A549 (cell line): ENCODE measurements around the gene ZNF805.
A peak's percentile ranks its signal among the peaks of the same experiment; 100 is the strongest.

ENCODE experiments used
- CTCF ChIP-seq: fragments of >200 bp; sonication (Bioruptor Twin); formaldehyde crosslinking; IDR thresholded peaks from 3 replicates; pipeline ENCODE4 v1.5.1; 2016
- E2F6 ChIP-seq: IDR thresholded peaks from 2 replicates; pipeline ENCODE4 v1.6.1; 2012; ENCODE audit warnings: low read depth, borderline replicate concordance
- ESRRA ChIP-seq: fragments of 150-350 bp; IDR thresholded peaks from 2 replicates; pipeline ENCODE4 v1.6.1; 2014; ENCODE audit warnings: mild to moderate bottlenecking, low read length, borderline replicate concordance
- MAX ChIP-seq: IDR thresholded peaks from 2 replicates; pipeline ENCODE4 v1.6.1; 2012
- MYC ChIP-seq: IDR thresholded peaks from 2 replicates; pipeline ENCODE4 v1.6.1; 2012; ENCODE audit warnings: mild to moderate bottlenecking, inconsistent platforms, low read length, improper control_type of control experiment, borderline replicate concordance
- POLR2A ChIP-seq: IDR thresholded peaks from 2 replicates; pipeline ENCODE4 v1.6.1; 2012; ENCODE audit warnings: mild to moderate bottlenecking, low read length
- REST ChIP-seq: fragments of 200-600 bp; sonication (generic); IDR thresholded peaks from 2 replicates; pipeline ENCODE4 v1.6.1; 2016; ENCODE audit warnings: antibody characterized with exemption, mild to moderate bottlenecking, moderate library complexity
- RFX5 ChIP-seq: fragments of 450-650 bp; IDR thresholded peaks from 2 replicates; pipeline ENCODE4 v1.7.1; 2014; ENCODE audit warnings: antibody characterized with exemption, mild to moderate bottlenecking, moderate library complexity
- ZFP36 ChIP-seq: fragments of 450-650 bp; IDR thresholded peaks from 2 replicates; pipeline ENCODE4 v1.6.1; 2014; ENCODE audit warnings: borderline replicate concordance; ENCODE audit not compliant: partially characterized antibody

GRCh38 chr19:57279418-57280164 is 39.2 kb downstream of the ZNF805 start:
- no peak; the same call in 1 of the 2 replicates for TF ChIP-seq REST
- TF ChIP-seq RFX5 = no peak
- TF ChIP-seq MAX = peak; percentile 100
- peak; percentile 41; the same call in 2 of the 3 replicates for TF ChIP-seq CTCF
- peak; percentile 46; the same call in 1 of the 2 replicates for TF ChIP-seq POLR2A
- TF ChIP-seq MYC = peak; percentile 90
- no peak for TF ChIP-seq ZFP36
- TF ChIP-seq E2F6 = peak; percentile 97
- no peak for TF ChIP-seq ESRRA
